ENCODE results near the gene R3HDM2. TPM values are rescaled to one million over a fixed set of nuclear protein-coding genes. Genes with fewer than 3 reads are reported as not detected.

Gene R3HDM2
- total and polyA plus RNA-seq, 12 donors = 21.9 to 91.9 (median 43.2) TPM

DNA sequence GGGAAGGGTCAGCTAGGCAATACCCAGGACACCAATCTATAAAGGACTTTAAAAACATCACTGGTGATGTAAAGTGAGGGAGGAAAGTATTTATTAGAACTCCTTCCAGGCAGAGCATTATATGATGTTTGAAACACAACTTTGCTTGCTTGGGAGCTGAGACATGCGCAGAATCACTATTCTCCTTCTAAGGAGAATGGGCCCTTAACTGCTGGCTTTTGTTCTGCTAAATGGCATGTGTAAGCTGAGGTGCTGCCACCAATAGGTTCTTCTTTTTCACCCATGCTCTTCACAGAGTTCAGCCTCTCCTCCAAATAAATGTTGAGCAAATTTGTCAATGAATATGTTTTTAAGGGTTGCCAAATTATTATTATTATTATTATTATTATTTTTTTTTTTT is 183.8 kb downstream of the R3HDM2 start:
- TF ChIP-seq, protein P1, sequence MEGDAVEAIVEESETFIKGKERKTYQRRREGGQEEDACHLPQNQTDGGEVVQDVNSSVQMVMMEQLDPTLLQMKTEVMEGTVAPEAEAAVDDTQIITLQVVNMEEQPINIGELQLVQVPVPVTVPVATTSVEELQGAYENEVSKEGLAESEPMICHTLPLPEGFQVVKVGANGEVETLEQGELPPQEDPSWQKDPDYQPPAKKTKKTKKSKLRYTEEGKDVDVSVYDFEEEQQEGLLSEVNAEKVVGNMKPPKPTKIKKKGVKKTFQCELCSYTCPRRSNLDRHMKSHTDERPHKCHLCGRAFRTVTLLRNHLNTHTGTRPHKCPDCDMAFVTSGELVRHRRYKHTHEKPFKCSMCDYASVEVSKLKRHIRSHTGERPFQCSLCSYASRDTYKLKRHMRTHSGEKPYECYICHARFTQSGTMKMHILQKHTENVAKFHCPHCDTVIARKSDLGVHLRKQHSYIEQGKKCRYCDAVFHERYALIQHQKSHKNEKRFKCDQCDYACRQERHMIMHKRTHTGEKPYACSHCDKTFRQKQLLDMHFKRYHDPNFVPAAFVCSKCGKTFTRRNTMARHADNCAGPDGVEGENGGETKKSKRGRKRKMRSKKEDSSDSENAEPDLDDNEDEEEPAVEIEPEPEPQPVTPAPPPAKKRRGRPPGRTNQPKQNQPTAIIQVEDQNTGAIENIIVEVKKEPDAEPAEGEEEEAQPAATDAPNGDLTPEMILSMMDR (IDR thresholded peaks at IDR 0.05) = no peak
- TF ChIP-seq POLR2A (IDR thresholded peaks at IDR 0.05) = no peak
- DNase-seq = no peak
- no peaks in the 10 kb centered on the region for H3K9me3 ChIP-seq (replicated peaks in 1 of 3)
- H3K27me3 ChIP-seq = peaks cover 13% of the 10 kb centered on the region
- no peaks in the 10 kb centered on the region for H3K36me3 ChIP-seq (replicated peaks in 1 of 2)
- WGBS, 4 donors = 85 to 100% (median 98%) methylated on average over 1 of the region's 1 CpG
- H3K27ac ChIP-seq = no peak overlapping the region
- intact Hi-C loops (cut with DNase I) = no loop called here
- H3K4me3 ChIP-seq = no peak overlapping the region
- peaks cover 15 to 20% of the 10 kb centered on the region in 2 donors for H3K4me1 ChIP-seq (replicated peaks in 1 of 2)

DNA sequence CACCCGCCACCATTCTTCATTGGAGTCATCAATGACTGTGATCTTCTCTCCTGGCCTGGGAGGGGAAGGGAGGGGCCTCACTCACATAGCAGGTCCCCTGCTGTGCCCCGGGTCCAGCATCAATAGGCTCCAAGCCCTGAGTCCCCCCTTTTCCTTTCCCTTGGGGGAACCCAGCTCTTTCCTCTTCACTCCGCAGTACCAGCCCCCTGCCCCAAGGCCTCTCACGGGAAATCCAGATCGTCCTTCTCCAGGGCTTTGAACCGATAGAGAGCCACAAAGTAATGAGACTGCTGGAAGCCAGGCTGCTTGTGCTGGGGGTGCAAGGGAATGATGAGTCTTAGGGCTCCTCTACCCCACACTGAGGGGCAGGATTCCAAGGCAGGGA is 186.5 kb downstream of the R3HDM2 start:
- no peak overlapping the region for H3K4me3 ChIP-seq
- H3K9me3 ChIP-seq (replicated peaks in 1 of 3) = no peaks in the 10 kb centered on the region
- H3K27ac ChIP-seq = no peak overlapping the region
- TF ChIP-seq, protein P1 (IDR thresholded peaks at IDR 0.05) = no peak
- TF ChIP-seq POLR2A (IDR thresholded peaks at IDR 0.05) = no peak
- 55 to 68% (median 64%) methylated on average over 6 of the region's 6 CpGs for WGBS, 4 donors
- H3K36me3 ChIP-seq (replicated peaks in 1 of 2) = no peaks in the 10 kb centered on the region
- H3K27me3 ChIP-seq = peaks cover 30% of the 10 kb centered on the region
- DNase-seq = no peak
- intact Hi-C loops (cut with DNase I) = loop anchor here in 1 of 2 donors (5.0 kb wide), 1 partner anchor 37 kb away; no protein-coding TSS in a partner anchor
- peaks cover 29 to 37% of the 10 kb centered on the region in 2 donors for H3K4me1 ChIP-seq (replicated peaks in 1 of 2)

DNA sequence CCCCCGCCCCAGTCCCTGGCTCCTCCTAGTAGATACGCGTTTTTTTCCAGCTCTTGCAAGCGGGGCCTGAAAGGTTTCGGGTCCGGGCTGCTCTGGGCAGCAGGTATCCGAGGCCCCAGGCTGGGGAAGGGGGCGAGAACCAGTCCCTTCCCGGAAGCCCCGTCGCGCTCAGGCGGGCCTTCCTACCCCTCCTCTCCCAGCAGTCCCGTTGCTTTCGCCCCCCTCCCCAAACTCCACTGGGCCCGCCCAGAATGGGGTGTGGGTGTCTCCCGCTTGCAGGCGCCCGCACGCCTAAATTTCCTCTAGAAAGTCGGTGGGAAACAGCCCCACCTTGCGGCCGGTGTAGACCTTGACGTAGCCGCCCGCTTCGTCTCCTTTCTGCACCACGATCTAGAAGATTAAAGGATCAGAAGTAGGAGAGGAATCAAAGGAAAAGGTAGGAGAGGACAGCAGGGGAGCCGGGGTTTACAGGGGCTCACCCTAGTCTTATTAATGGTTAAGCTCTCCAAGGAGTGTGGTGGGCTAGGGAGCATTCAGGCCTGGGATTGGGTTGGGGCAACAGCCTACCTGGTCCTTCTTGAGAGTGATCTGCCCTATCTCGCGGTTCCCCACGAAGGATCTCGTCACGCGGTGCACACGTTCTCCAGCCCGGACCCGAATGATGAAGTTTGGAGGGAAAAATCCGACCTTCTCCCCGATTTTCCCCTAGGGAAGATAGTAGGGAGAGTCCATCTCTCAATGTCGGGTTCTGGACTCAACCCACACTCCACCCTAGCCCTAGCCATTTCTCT is 187.1 kb downstream of the R3HDM2 start:
- no peak for TF ChIP-seq POLR2A (IDR thresholded peaks at IDR 0.05)
- TF ChIP-seq, protein P1 (IDR thresholded peaks at IDR 0.05) = peak; percentile 51 to 73 (median 68)
- DNase-seq = peak; percentile 60 to 90 (median 76)

DNA sequence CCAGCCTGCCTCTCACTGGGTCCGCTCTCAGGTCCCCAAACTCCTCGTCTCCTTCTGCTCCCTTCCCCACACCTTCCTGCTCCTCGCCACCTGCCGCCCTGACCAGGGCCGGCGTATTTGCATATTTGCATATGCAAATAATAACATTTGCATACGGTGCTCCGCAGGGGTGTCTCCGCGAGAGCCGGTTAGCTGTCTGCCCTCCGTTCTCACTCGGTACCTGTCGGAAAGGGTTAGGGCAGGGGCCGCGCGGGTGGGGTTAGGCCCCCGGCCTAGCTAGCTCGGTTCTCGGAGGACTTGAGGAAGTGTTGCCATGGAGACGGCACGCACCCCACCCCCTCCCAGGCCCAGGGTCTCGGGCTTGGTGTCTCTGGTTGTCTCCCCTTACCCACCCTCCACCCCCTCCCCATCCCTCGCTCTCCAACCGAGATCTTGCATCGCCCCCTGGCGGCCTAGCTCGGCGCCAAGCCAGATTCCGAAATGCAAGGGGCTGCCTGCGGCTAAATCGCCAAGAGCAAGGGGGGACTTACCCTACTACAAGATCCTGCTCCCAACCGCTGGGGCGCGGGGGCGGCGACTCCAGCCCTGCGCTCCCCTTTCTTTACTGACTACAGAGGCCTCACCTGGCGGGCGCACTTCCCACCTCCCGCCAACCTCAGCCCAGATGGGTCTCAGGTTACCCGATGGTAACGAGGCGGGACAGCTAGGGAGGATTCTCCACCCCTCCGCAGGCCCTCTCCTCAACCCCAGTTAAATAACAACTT is 188.0 kb downstream of the R3HDM2 start:
- H3K27me3 ChIP-seq = peaks cover 36% of the 10 kb centered on the region

More for the DNA sequence above, 187.1 kb downstream of the R3HDM2 start:
- H3K4me1 ChIP-seq (replicated peaks in 1 of 2) = peaks cover 30 to 41% of the 10 kb centered on the region in 2 donors
- no peaks in the 10 kb centered on the region for H3K36me3 ChIP-seq (replicated peaks in 1 of 2)
- WGBS, 4 donors = 7 to 11% (median 9%) methylated on average over 37 to 41 of the region's 41 CpGs
- H3K27me3 ChIP-seq = peaks cover 30% of the 10 kb centered on the region
- intact Hi-C loops (cut with DNase I) = loop anchor here (2.0 to 5.0 kb wide), 2 partner anchors 31 to 36 kb away; no protein-coding TSS in a partner anchor
- H3K27ac ChIP-seq = no peak overlapping the region
- peak overlapping the region in 1 of 4 donors; percentile 45 for H3K4me3 ChIP-seq
- no peaks in the 10 kb centered on the region for H3K9me3 ChIP-seq (replicated peaks in 1 of 3)

More for the DNA sequence above, 188.0 kb downstream of the R3HDM2 start:
- TF ChIP-seq, protein P1 (IDR thresholded peaks at IDR 0.05) = peak in 5 of 6 experiments; percentile 37 to 49 (median 43)
- TF ChIP-seq POLR2A (IDR thresholded peaks at IDR 0.05) = no peak
- no peaks in the 10 kb centered on the region for H3K36me3 ChIP-seq (replicated peaks in 1 of 2)
- WGBS, 4 donors = 1 to 4% (median 2%) methylated on average over 22 to 45 of the region's 45 CpGs
- H3K27ac ChIP-seq = no peak overlapping the region
- H3K4me3 ChIP-seq = peak overlapping the region in 1 of 4 donors; percentile 45
- H3K9me3 ChIP-seq (replicated peaks in 1 of 3) = no peaks in the 10 kb centered on the region
- intact Hi-C loops (cut with DNase I) = loop anchor here (2.0 to 5.0 kb wide), 2 partner anchors 30 to 36 kb away; no protein-coding TSS in a partner anchor
- peak in 2 of 7 donors; percentile 46 to 65 for DNase-seq
- H3K4me1 ChIP-seq (replicated peaks in 1 of 2) = peaks cover 30 to 50% of the 10 kb centered on the region in 2 donors

Measured in adrenal gland (tissue), 12 donors.